Central memory CD4-positive, alpha-beta T cell (primary cell): ENCODE data around the gene MRPL50.

Experiments
- DNase-seq: peaks from one replicate; pipeline ENCODE4 v3.0.0; 2022
- total RNA-seq, 3 experiments: gene quantifications; one replicate each; lab custom pipeline; 2026; lab: John Stamatoyannopoulos, UW

Gene MRPL50
- total RNA-seq, result 15.4 to 65.5 (median 64.0) reads per million in 3 experiments

DNA sequence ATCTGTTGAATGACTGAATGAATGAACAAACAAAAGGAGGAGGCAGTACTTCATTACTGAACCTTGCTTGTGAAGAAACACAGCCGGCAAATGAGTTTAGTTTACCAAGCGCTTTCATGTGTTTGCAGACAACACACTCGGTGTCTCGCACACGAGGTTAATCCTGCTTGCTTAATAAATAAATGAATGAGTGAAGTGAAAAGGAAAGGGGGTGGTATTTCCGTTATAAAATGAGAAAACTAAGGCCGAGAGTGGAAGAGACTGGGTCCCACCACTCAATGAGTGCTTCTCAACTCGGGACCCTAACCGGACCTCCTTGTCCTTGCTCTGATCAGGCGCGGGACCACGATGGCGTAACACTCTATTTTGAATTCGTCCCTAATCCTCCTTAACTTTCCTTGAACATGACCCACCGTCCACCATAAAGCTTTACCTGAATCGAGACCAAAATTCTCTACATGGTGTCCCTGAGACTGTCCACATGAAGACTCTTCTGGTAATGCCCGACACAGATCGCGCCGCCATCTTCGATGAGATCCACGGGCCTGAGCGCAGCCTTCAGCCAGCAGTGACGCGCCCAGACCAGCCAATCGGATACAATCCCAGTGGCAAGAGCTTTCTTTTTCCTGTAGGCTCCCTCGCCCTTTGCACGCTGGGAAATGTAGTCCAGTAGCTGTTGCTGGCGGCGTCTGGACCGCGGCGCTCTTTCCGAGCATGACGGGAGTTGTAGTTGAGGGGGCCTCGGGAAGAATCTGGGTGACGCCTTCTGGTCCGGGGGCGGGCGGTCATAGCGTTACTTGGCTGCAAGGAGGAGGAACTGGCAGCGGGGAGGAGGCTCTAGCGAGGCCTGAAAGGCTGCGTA, at the start of gene MRPL50, which contains the start of gene ZNF189:
TSS of gene MRPL50 (minus strand) at position 551 of the 862 bp plus-strand sequence. CDS start at position 525, 26 bp downstream.
TSS of gene ZNF189 (plus strand) at position 784 of the 862 bp plus-strand sequence. CDS start 306 bp downstream, outside the sequence.
- DNase-seq, result peak; percentile 97

DNA sequence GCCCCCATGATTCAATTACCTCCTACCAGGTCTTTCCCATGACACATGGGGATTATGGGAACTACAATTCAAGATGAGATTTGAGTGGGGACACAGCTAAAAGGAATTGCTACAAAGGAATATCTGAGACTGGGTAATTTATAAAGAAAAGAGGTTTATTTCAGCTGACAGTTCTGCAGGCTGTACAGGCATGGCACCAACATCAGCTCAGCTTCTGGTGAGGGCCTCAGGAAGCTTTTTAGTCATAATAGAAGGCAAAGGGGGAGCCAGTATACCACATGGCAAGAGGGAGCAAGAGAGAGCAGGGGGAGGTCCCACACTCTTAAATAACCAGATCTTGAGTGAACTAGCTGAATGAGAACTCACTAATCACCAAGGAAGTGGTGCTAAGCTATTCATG, 48.3 kb upstream of the MRPL50 start:
- DNase-seq, result no peak

DNA sequence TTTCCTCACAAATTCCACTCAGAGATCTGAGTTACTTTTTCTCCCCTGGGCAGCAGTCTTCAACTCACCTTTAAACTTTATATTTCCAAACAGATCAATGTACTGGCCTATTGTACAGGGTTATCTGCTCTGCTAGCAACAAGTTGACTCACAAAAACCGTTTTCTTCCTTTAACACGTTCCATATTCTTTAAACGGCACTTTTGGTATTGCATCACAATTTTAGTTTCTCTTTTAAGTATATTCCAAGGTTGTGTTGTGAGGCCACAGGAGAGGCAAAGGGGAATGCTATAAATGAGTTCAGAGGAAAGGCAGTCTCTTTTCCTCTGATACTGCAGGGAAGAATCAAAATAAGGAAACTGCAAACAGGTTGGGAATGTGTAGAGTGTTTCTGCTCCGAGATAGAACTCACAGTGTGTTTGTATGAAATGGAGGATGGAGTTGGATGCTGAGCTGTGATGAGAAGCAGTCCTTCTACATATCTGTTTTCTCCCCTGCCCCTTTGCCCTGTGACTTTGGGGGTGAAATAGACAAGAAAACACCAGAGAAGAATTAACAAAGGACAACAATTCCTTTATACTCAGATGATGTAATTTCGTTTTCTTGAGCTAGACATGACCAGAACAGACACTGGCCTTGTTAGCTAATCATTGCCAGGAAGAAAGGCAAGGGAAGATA, 47.1 kb upstream of the MRPL50 start:
- DNase-seq, result no peak

DNA sequence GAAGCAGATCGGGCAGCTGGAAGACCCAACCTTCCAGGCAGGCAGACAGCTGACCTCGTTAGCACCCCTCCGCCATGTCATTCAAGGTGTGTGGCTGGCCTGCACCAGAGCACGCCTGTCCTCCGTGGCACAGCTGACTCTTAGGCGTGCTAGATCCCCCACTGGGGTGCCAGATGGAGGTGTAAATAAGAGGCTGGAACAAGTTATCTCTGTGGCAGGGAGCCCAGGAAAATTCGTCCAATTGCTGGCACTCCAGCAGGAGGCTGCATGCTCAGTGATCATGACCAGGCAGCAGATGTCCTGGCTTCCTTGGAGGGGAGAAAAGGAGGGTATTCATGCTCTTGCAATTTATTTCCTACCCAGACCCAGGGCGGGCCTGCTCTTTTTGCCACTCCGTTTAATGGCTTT, 45.0 kb upstream of the MRPL50 start:
- no peak for DNase-seq

DNA sequence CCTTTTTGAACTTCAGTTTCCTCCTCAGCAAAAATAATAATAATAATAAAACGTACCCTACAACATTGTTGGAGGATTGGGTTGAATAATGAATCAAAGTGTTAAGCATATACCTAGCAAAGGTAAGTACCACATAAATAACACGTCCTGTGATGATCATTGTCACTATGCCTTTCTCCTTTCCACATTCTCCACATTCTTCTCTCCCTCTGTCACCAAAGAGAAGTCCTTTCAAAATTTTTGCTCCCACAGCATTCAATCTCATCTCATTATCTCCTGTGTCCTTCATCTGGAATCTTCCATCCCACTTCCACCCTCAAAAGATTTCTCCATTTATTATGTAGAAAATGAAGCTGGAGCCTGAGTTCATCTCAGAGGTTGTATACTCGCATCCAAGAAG, 44.3 kb upstream of the MRPL50 start:
- DNase-seq, result no peak

DNA sequence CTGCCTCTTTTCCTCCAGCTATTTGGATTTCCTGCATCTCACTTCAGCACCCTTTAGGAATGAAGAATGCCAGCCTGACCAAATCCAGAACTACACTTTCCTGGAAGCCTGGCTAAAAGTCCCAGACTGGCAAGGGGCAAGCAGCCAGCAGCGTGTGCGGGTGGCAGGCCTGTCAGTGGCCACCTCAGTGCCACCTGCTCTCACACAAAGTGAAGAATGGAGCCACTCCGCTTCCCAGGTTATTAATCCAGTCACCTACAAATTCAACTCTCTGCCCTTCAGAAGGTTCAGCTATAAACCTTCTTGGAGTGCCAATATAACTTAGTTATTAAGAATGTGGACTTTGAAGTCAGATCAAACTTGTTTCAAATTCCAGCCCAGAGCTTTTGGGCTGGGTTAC, 43.9 kb upstream of the MRPL50 start:
- DNase-seq, result no peak

DNA sequence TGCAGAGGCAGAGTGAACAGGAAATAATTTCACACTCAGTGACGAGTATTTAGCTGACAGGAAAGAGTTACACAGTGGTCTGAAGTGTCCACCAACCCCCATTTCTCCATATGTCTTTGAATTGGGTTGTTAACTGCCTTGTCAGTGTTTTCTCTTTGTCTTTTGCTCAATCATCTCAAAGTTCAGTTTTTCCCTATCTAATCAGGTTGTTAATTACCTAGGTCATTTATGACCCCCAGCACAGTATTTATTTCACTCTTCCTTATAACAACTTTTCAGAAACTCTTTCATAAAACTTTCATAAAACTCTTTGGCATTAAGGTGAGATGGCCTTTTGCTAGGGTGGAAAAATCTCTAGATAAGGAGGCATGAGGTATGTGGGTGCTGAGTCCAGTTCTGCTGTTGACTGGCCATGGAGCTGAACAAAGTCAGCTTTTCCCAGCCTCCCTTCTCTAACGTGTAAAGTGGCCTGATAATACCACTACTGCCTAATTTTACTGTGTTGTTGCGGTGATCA, 42.4 kb upstream of the MRPL50 start:
- DNase-seq, result no peak

DNA sequence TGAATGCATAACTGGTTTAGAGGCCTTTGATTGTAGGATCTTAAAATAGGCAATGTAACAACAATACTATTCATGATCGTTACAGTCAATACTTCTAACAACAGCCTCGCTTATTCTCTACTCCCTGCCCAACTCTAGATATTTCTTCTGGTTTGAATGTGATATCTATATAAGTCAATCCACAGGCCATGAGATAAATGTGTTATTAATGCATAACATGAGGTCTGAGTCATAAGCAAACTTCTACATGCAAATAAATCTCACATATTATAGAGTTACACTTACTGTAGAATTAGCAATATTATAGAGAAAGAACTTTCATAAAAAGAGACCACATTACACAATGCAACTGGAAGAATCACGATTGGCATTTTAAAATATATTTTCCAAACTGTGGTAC, 40.1 kb upstream of the MRPL50 start:
- DNase-seq, result no peak

DNA sequence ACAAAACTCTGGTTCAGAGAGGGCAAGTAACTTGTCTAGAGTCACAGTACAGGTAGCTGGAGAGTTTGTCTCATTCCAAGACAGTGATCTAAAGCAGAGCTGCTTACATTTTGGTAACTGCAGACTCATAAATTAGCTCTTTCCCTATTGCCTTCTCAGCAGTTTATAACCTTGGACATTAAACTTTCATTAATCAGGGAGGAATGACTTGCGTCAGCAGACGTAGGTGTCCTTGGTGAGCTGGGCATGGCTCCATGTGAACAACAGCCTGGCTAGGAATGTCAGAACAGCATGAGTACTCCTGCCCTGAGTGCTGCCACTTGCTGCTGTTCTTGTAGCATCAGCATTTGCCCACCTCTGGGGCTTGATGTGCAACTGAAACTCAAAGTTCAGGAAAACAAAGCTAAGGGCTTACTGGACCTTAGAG, 39.4 kb upstream of the MRPL50 start:
- no peak for DNase-seq

DNA sequence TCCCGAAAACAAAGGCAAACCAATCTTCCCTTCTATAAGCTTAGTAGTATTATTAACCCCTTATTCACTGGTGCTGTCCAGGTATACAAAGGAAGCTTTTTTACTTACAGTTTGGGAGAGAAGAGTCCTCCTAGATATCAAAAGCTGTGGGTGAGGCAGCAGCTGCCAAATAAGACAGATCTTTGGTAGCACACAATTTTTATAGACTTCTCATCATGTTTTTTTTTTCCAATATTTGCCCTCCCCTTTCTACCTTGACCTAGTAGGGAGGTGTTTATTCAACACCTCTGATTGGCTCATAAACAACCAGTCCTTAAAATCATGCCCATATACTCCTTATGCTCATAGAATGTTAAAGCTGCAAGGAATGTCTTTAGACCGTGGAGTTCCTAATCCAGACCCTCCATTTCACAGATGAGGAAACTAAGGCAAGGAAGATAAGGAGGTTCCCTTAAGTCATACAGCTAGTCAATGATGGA, 37.2 kb upstream of the MRPL50 start, which contains the start of gene ALDOB:
TSS of gene ALDOB (minus strand) at position 174 of the 479 bp plus-strand sequence. CDS start 4,887 bp downstream, outside the sequence.
- no peak for DNase-seq

DNA sequence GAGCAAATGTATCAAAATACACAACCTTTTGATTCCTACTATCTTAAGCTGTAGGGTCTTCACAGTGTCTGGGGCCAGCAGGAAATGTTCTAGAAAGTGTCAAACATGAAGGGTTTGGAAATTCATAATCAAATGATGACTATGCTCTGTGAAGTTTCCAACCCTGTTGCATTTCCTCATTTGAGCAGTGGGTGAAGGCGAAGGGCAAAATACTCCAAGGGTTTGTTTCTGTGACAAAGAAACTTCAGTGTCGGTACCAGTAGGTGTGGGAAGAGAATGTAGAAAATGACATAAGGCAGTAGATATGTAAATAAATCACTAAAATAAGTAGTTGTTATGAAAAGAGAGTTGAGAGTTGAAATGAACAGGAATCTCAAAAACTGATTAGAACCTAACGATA, 36.6 kb upstream of the MRPL50 start:
- DNase-seq, result no peak

DNA sequence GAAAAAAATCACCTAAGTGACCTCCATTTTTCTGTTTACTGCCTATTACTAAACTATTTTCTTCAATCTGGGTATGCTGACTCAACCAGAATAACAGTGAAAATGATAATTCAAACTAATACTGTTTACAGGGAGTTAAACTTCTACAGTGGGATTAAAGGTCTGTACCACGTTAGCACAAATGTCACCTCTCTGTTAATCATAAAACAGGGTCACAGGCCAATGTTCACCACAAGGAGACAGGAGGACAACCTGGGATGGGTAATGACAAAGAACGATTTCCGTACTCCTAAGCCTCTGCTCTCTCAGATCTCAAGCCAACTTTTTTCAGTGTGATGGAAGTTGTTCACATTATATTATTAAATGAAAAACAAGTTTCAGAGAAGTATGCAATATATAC, 34.8 kb upstream of the MRPL50 start:
- DNase-seq, result no peak

DNA sequence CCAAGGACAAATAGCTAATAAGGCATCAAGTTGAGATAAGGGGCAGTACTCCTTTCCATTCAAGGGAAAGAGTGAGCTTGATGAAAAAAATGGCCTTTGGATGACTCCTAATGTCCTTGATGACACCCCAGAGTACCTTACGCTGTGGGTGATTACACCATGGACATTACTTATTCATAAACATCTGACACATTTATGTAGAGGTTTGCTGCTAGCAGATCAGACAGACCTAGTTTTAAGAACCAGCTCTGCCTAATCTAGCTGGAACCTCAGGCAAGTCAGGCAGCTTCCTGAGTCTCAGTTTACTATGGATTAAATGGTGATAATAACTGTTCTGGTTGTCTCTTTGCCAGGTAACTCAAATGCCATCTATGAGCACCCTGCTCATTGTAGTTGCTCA, 34.3 kb upstream of the MRPL50 start:
- DNase-seq, result no peak

DNA sequence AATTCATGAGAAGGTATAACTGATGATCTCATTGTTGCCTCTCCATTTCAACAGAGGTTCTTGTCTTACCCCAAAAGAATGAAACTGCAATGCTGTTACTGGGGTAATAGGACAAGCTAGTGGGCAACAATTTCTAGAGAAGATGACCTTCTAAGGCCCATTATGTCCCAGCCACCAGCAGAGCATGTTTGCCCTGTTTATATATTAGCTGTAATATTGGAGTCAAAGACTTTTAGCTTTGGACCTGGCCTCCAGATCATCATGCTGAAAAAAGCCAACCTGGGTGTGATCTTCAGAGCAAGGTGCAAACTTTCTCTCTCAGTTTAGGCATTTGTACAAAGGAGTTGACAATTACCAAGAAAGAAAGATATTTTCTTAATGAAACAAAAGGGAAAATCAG, 33.8 kb upstream of the MRPL50 start:
- DNase-seq, result no peak

DNA sequence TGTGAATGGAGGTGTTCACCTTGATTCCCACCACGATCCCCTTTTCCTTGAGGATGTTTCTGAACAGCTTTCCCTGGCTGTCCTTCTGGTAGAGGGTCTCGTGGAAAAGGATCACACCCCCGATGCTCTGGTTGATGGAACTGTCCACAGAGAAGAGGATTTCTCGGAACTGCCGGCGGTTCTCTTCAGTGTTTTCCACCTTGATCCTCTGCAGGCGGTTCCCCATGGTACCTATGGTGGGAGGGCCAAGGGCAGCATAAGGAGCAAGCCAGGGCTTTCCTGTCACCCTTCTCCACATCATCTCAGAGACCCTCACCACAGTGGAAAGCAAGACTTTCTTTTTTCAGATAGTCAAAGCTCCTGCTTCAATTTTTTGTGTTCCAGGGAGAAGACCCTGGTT, 31.3 kb upstream of the MRPL50 start:
- no peak for DNase-seq

DNA sequence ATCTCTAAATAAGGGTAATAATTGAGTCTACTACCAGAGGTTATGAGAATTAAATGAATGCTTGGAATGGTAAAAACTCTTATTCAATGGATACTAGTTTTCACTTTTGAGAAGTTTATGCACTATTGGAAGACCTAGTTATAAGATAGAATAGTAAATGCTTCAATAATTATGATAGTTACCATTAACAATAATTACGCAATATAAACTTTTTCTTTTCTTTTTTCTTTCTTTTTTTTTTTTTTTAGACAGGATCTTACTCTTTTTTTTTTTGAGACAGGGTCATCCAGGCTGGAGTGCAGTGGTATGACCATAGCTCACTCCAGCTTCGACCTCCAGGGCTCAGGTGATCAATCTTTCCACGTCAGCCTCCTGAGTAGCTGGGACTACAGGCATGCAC, 30.5 kb upstream of the MRPL50 start:
- no peak for DNase-seq

DNA sequence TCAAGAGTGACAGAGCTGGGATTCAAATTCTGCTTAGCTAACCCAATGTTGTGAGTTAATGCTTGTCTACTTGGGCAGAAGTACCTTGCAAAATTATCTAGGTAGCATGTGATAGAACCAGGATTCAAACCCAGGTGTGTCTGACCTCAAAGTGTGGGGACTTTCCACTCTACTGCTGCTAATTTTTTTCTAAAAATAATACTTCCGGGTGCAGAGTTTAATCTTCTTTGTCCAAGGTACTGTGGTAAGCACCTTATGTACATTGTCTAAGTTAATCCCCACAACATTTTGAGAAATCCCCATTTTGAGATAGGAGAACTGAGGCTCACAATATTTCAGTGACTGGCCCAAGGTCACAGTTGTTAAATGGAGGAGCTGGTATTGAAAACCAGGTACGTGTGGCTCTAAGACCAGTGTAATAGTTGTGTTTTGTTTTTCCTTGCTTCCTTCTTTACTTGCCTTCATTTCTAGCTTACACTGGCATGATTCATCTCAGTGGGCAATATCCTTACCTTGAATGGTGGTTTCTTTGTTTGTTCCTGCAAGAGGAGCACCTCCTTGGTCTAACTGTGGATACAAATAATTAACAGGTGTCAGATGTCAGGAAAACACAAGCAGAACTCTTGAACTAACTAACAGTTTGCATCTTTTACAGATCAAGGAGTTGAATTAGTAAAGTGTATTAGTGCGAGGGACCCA, 29.7 kb upstream of the MRPL50 start:
- DNase-seq, result no peak

DNA sequence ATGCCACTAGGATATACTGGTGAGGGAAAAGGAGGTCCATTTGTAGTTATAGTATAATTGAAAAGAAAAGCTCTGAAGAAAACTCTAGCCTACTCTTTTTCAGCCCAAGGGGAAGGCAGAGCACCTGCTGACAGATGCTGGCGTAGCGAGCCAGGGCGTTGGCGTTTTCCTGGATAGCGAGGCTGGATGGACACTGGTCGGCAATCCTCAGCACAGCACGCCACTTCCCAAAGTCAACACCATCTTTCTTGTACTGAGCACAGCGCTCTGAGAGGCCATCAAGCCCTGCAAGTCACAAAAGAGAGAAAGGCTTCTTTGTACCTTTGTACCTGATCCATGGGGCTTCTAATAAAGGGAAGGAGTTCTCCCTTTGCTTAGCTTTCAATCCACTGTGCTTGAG, 28.9 kb upstream of the MRPL50 start:
- DNase-seq, result no peak

DNA sequence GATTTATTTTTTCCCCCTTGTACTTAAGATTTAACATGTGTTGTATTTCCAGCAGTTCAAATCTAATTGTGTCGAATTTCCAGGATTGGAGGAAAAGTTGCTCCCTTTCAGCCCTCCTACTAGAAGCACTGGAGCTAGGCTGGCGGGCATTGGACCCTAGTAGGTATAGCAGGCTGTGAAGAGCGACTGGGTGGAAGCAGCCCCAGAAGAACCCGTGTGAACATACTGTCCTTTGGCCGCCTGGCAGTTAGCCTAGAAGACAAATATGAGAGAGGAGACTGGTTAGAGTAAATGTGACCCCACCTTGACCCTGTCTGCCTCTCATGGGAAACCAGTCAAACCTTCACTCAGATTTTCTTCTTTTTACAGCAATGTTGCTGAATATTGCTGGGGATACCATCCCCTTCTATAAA, 23.2 kb upstream of the MRPL50 start:
- no peak for DNase-seq

DNA sequence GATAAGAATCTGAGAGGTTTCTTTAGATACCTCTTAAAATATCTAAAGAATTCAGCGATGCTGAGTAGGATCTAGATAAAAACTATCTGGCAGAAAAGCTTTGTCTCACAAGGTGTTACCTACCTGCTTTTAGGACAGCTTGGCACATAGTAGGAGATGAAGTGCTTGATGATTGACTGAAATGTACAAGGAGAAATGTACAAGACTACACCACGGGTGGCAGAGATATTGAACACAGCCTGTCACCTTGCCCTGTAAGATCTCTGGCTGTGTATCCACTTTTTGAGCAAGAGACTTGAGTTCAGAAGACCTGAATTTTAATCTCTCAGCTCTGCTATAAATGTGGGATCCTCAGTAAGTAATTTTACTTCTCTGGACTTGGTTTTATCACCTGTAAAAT, 21.4 kb upstream of the MRPL50 start:
- DNase-seq, result no peak

DNA sequence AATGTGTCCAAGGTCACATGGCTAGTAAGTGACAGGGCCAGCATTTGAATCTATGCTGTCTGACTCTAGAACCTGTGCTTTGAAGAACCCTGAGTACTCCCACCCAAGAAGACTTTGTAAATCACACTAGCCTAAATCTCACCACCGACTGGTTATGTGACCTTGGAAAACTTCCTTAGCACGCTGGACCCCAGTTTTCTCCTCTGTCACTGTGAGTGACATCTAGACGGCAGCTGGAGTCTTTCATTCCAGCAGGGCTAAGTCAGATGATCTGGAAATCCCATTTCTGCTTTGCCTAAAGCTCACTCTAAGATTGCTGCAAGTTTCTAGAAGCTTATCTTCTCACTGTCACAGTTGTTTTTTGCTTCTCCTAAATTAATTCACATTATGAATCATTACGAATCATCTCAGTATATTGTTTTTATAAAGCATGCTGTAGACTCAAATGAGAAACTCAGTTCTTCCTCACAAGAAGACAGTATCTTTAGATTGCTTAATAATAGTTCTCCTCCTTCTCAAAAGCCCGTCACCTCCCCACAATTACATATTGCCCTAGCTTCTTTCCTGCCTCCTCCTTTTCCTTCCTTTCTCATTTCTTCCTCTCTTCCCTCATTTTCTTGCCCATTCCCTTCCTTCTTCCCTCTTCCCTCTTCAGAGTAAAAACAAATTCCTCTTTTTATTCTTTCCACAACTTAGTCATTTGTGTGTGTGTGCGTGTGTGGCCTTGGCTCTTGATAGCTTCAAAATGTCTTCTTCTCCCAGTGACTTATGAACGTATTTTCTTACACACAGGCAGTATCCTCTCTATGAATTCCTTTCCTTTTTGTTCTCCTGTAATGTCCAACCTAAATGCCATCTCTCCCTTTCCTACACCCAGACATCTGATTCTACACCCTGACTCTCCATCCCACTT, 20.4 kb upstream of the MRPL50 start:
- DNase-seq, result no peak

DNA sequence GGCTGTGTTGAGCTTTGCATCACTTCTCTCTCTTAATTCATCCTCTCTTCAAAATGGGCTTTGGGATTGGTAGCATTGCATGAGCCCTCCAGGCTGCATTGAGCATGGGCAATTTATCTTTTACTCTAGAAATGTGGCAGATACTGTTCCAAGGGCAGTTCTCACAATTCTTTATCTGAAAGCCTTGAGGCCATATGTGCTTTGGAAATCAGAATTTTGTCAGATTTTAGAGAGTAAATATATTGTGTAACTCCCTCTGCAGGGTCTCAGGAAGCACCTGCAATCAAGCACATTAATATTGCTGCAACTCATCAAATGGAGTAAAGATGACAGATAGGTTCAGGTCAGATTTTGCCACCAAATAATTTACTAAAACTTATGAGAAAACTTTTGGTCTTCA, 19.6 kb upstream of the MRPL50 start:
- DNase-seq, result no peak
